Fibroblast of the aortic adventitia (primary cell): ENCODE measurements around the gene RBM24. TPM values are rescaled to one million over a fixed set of nuclear protein-coding genes. Genes with fewer than 3 reads are reported as not detected.
A peak's percentile ranks its signal among the peaks of the same experiment; 100 is the strongest.

ENCODE experiments used
- DNase-seq: peaks from one replicate; pipeline ENCODE4 v3.0.0-alpha.2; 2010; ENCODE audit warnings: low read depth
- H3K4me3 ChIP-seq: 2 replicates; pipeline ENCODE4 v1.5.1; 2011; ENCODE audit warnings: low read depth, mild to moderate bottlenecking, control low read depth, low read length, moderate library complexity
- total RNA-seq: library from RNA; depleted of rRNA; stranded (reverse); fragments of >200 nt; gene quantifications from 2 replicates; pipeline ENCODE4 v1.2.3, GENCODE V29; 2012; ENCODE audit warnings: low replicate concordance
- TF ChIP-seq, protein P1 (sequence below): IDR thresholded peaks from 2 replicates; pipeline ENCODE4 v1.5.1; 2011; ENCODE audit warnings: mild to moderate bottlenecking, low read length, control low read depth, inconsistent platforms; ENCODE audit not compliant: insufficient read depth

The RBM24 gene
- 0.65 and 1.9 TPM in 2 replicates for total RNA-seq

DNA sequence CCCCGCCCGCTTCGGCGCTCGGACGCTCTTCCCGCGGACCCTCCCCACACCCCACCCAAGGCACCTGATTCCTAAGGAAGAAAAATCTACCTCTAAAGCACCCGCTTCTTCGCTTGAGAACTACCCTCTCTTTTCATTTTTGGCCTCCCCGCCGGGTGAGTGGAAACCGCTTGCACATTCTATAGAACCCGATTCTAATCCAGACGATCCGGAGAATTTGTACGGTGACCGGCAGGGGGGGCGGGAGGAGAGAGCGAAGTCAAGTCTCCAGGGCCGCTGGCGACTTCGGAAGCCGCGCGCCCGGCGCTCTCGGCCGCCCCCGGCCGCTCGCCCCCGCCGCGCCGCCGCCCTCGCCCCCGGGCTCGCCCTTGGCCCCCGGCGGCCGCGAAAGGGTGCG, at the start of gene RBM24:
Gene RBM24, plus strand, starts transcription at position 262 of the 397 bp plus-strand sequence. CDS start 221 bp downstream, outside the sequence.
- peak within 1 kb of the TSS; percentile 67 for H3K4me3 ChIP-seq
- peak; percentile 49 for DNase-seq
- TF ChIP-seq, protein P1, sequence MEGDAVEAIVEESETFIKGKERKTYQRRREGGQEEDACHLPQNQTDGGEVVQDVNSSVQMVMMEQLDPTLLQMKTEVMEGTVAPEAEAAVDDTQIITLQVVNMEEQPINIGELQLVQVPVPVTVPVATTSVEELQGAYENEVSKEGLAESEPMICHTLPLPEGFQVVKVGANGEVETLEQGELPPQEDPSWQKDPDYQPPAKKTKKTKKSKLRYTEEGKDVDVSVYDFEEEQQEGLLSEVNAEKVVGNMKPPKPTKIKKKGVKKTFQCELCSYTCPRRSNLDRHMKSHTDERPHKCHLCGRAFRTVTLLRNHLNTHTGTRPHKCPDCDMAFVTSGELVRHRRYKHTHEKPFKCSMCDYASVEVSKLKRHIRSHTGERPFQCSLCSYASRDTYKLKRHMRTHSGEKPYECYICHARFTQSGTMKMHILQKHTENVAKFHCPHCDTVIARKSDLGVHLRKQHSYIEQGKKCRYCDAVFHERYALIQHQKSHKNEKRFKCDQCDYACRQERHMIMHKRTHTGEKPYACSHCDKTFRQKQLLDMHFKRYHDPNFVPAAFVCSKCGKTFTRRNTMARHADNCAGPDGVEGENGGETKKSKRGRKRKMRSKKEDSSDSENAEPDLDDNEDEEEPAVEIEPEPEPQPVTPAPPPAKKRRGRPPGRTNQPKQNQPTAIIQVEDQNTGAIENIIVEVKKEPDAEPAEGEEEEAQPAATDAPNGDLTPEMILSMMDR, result peak; percentile 52

DNA sequence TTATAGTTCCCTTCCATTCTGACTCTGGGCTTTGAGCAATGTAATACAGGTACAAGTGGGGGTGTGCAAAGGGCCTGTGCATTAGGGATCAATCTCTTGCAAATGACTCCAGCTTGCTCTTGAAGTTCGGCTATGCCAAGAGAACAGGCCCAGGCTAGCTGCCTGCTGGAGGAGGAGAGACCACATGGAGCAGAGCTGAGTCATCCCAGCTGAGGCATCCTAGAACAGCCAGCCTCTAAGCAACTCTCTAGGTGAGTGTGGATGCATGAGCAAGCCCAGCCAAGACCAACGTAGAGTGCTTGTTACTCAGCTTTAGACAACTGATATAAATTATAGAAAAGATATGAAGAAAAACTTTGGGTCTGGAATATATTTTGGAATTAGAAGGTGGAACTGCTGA, 47.6 kb upstream of the RBM24 start:
- H3K4me3 ChIP-seq, result no peak overlapping the region
- TF ChIP-seq, protein P1, result no peak
- no peak for DNase-seq

DNA sequence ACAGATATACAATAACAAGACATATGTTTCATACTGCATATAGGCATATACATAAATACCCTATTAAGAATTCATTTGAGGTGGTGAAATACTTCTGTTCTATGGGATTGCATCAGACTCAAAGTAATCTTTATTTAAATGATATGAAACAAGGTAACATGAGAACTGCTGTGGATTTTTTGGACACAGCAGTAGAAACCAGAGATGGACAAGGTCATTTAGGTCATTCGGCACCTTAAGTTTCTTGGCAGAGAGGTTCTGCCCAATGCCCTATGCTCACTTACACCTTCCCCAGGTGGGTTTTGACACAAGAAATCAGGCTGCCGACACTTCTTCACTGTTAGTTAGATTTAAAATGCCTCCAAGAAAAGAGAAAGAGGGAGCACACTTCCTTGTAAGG, 43.9 kb upstream of the RBM24 start:
- DNase-seq, result no peak
- H3K4me3 ChIP-seq, result no peak overlapping the region
- TF ChIP-seq, protein P1, result no peak

DNA sequence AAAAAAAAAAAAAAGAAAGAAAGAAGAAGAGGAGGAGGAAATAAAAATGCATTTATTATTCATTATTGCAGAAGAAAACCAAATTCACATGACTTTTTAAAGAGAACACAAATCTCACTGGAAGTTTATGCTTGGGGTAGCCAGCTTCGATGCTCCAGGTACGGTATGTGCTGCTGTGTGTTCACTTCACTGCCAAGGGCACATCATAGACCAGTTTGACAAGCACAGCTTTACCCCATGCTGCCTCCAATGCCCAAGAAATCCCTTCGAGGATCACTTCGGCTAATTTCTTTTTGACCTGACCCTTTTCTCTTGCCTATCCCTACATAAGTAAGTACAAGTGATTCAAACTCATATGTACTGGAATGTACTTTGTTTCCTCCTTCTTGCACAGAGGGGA, 41.9 kb upstream of the RBM24 start:
- H3K4me3 ChIP-seq, result no peak overlapping the region
- TF ChIP-seq, protein P1, result no peak
- no peak for DNase-seq

DNA sequence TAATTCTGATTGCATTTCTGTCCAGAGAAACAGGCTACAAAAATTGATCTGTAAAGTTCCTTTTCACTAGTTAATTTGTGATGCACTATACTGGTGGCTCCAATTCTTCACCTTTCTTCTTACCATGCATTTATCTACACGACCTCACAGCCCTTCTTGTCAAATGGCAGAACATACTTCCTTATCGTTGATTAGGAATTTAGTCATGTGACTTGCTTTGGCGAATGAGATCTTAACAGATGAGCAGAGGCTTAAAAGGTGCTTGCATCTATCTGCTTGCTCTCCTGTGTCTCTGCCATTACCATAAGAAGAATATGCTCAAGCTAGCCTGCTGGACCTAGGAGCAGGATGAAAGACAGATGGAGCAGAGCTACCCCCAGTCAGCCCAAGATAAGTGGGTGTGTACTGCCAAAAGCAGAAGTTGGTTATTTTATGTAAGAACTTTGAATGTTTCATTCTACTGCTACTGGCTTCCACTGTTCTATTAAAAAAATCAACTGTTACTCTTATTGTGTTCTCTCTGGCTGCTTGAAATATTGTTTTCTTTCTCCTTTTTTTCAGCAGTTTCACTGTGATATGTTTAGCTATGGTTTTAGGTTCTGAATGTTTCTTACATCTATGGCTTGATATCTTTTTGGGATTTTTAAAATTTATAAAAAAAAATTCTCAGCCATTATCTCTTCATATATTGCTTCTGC, 40.2 kb upstream of the RBM24 start:
- no peak for DNase-seq
- TF ChIP-seq, protein P1, result no peak
- no peak overlapping the region for H3K4me3 ChIP-seq

DNA sequence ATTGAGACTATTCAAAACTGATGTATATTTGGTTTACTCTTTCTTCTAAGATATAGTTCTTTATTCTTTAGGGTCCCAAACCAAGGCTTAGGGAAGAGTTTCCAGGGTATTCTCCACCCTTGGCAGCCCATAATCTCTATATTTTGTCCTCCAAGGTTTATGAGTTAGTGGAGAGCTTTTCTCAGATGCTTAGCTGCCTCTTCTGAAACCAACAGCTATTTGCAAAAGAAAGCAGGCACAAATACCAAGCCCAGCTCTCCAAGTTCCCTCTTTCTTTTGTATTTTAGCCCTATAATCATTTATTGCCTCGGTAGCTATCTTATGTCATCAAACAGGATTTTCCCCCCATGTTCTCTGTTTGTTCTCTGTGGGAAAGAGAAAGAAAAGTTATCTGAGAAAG, 39.1 kb upstream of the RBM24 start:
- DNase-seq, result no peak
- H3K4me3 ChIP-seq, result no peak overlapping the region
- TF ChIP-seq, protein P1, result no peak

DNA sequence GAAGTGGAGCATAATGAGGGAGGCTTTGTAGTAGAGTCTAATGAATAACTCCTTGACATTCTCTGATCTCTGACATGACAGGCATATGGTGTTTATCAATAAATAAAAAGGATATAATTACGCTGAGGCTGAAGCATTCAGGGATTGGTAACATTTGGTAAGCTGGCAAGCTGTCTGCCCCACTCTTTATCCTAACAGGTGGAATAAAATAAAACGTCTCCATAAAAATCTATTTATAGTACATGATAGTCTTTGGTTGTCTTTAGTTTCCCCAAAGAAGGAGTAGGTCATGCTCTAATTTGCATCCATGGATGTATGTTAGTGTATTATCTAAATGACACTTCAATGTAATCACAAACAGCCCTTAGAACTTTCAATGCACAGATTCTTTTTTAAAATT, 30.9 kb upstream of the RBM24 start:
- no peak for DNase-seq
- H3K4me3 ChIP-seq, result no peak overlapping the region
- TF ChIP-seq, protein P1, result no peak
